SK-N-SH (cell line): Measurements from ENCODE around the gene GNAT3. TPM values are rescaled to one million over a fixed set of nuclear protein-coding genes. Genes with fewer than 3 reads are reported as not detected.

Experiments used
- CTCF ChIA-PET: fragments of 300-600, 350-600 bp; formaldehyde crosslinking; extraction: SDS; loops from one replicate; lab custom pipeline; 2021; lab: Yijun Ruan, JAX
- POLR2A ChIA-PET: fragments of 350-600 bp; sonication (Branson Sonifier 250); formaldehyde crosslinking; extraction: SDS; loops from one replicate; lab custom pipeline; 2020; ENCODE audit warnings: antibody characterized with exemption, inconsistent platforms; lab: Yijun Ruan, JAX
- DNase-seq: peaks from one replicate; pipeline ENCODE4 v3.0.0; 2012
- H2AFZ ChIP-seq: fragments of 200-600 bp; sonication (generic); 2 replicates; pipeline ENCODE4 v1.8.1; 2016; ENCODE audit warnings: antibody characterized with exemption, mild to moderate bottlenecking, low read depth
- H3F3A ChIP-seq: fragments of 200-600 bp; sonication (generic); replicated peaks from 2 replicates; pipeline ENCODE3; 2016; ENCODE audit warnings: antibody characterized with exemption, mild to moderate bottlenecking; ENCODE audit not compliant: insufficient read depth
- H3K27ac ChIP-seq, 2 experiments: fragments of 200-500 bp in 1 of 2; fragments of 200-600 bp in 1 of 2; sonication (Bioruptor generic) in 1 of 2; sonication (generic), shearing (Covaris generic) in 1 of 2; 2 replicates each; pipeline versions ENCODE4 v1.5.1 to v1.6.1; 2014 to 2016; ENCODE audit warnings: low read depth in 2 of 2, inconsistent platforms in 1 of 2, low read length in 1 of 2, mild to moderate bottlenecking in 1 of 2, mixed read lengths in 1 of 2
- H3K27me3 ChIP-seq: fragments of 200-600 bp; sonication (generic), shearing (Covaris generic); 2 replicates; pipeline ENCODE4 v1.6.1; 2016; ENCODE audit warnings: mixed run types; ENCODE audit not compliant: insufficient read depth
- H3K36me3 ChIP-seq, 2 experiments: fragments of 200-500 bp in 1 of 2; fragments of 200-600 bp in 1 of 2; sonication (Bioruptor generic) in 1 of 2; sonication (generic) in 1 of 2; replicated peaks in 1 of 2; 2 replicates each; pipeline versions ENCODE3 to v1.5.1; 2014 to 2016; ENCODE audit warnings: low read length in 1 of 2, mild to moderate bottlenecking in 1 of 2; ENCODE audit not compliant: insufficient read depth in 2 of 2, control insufficient read depth in 1 of 2
- H3K4me1 ChIP-seq, 2 experiments: fragments of 200-500 bp in 1 of 2; fragments of 200-600 bp in 1 of 2; sonication (Bioruptor generic) in 1 of 2; sonication (generic), shearing (Covaris generic) in 1 of 2; 2 replicates each; pipeline versions ENCODE4 v1.5.1 to v1.6.1; 2014 to 2016; ENCODE audit warnings: low read depth in 1 of 2, low read length in 1 of 2, mixed run types in 1 of 2; ENCODE audit not compliant: insufficient read depth in 2 of 2, control insufficient read depth in 1 of 2
- H3K4me2 ChIP-seq: fragments of 200-600 bp; sonication (generic), shearing (Covaris generic); 2 replicates; pipeline ENCODE4 v1.6.1; 2017; ENCODE audit warnings: mixed run types
- H3K4me3 ChIP-seq, 2 experiments: fragments of 200-500 bp in 1 of 2; fragments of 200-600 bp in 1 of 2; sonication (Bioruptor generic) in 1 of 2; sonication (generic), shearing (Covaris generic) in 1 of 2; 2 replicates each; pipeline versions ENCODE4 v1.5.1 to v1.8.1; 2014 to 2016; ENCODE audit warnings: low read depth in 2 of 2, inconsistent platforms in 1 of 2, low read length in 1 of 2, mild to moderate bottlenecking in 1 of 2, mixed read lengths in 1 of 2, moderate library complexity in 1 of 2
- H3K79me2 ChIP-seq: fragments of 200-600 bp; sonication (generic); 2 replicates; pipeline ENCODE4 v1.8.1; 2017; ENCODE audit warnings: mild to moderate bottlenecking; ENCODE audit not compliant: insufficient read depth
- H3K9ac ChIP-seq: fragments of 200-600 bp; sonication (generic); 2 replicates; pipeline ENCODE4 v1.6.1; 2017; ENCODE audit warnings: mixed run types
- H3K9me2 ChIP-seq: fragments of 200-600 bp; sonication (generic); 2 replicates; pipeline ENCODE4 v1.6.1; 2017; ENCODE audit warnings: mixed run types
- H3K9me3 ChIP-seq: fragments of 200-600 bp; sonication (generic); 2 replicates; pipeline ENCODE4 v1.6.1; 2017; ENCODE audit warnings: mixed run types, mild to moderate bottlenecking, moderate library complexity
- H4K20me1 ChIP-seq: fragments of 200-600 bp; sonication (generic); 2 replicates; pipeline ENCODE4 v1.6.1; 2017; ENCODE audit warnings: mild to moderate bottlenecking, mixed run types; ENCODE audit not compliant: insufficient read depth
- EZH2phosphoT487 ChIP-seq: fragments of 200-600 bp; sonication (generic); IDR thresholded peaks from 2 replicates; pipeline ENCODE4 v1.6.1; 2017; ENCODE audit warnings: low read depth, mixed run types, mild to moderate bottlenecking, antibody characterized with exemption, moderate library complexity, borderline replicate concordance
- FOXM1 ChIP-seq: IDR thresholded peaks from 2 replicates; pipeline ENCODE4 v1.4.0; 2012; ENCODE audit warnings: low read depth, mild to moderate bottlenecking
- GABPA ChIP-seq: IDR thresholded peaks from 2 replicates; pipeline ENCODE4 v1.4.0; 2012; ENCODE audit warnings: low read depth, mild to moderate bottlenecking
- GATA2 ChIP-seq: sonication (generic); formaldehyde crosslinking; IDR thresholded peaks from 2 replicates; pipeline ENCODE4 v1.5.0; 2020; ENCODE audit warnings: mild to moderate bottlenecking, missing genetic modification reagents
- MXI1 ChIP-seq: IDR thresholded peaks from 2 replicates; pipeline ENCODE4 v1.6.1; 2012; ENCODE audit warnings: mild to moderate bottlenecking, low read depth, low read length, improper control_type of control experiment
- NFIC ChIP-seq: IDR thresholded peaks from 2 replicates; pipeline ENCODE4 v1.4.0; 2012; ENCODE audit warnings: borderline replicate concordance
- PBX3 ChIP-seq: IDR thresholded peaks from 2 replicates; pipeline ENCODE4; 2012
- RCOR1 ChIP-seq: fragments of 150-350 bp; IDR thresholded peaks from 2 replicates; pipeline ENCODE4 v1.6.1; 2017; ENCODE audit warnings: antibody characterized with exemption, low read length
- REST ChIP-seq: IDR thresholded peaks from 2 replicates; pipeline ENCODE4 v1.6.1; 2012; ENCODE audit warnings: mild to moderate bottlenecking, low read depth, low read length, moderate library complexity
- RXRA ChIP-seq: IDR thresholded peaks from 2 replicates; pipeline ENCODE4 v1.4.0; 2012; ENCODE audit warnings: low read depth, mild to moderate bottlenecking, borderline replicate concordance
- SMC3 ChIP-seq: IDR thresholded peaks from 2 replicates; pipeline ENCODE4 v1.6.1; 2012; ENCODE audit warnings: low read depth, low read length, improper control_type of control experiment
- TAF1 ChIP-seq: IDR thresholded peaks from 2 replicates; pipeline ENCODE4 v1.6.1; 2012; ENCODE audit warnings: low read depth, mild to moderate bottlenecking, low read length, moderate library complexity, borderline replicate concordance
- TEAD4 ChIP-seq: IDR thresholded peaks from 2 replicates; pipeline ENCODE4 v1.4.0; 2012; ENCODE audit warnings: mild to moderate bottlenecking, borderline replicate concordance; ENCODE audit not compliant: insufficient read depth
- USF1 ChIP-seq: IDR thresholded peaks from 2 replicates; pipeline ENCODE4 v1.4.0; 2012; ENCODE audit warnings: low read depth, borderline replicate concordance
- USF2 ChIP-seq: fragments of 150-350 bp; IDR thresholded peaks from 2 replicates; pipeline ENCODE4 v1.6.1; 2017; ENCODE audit warnings: antibody characterized with exemption, low read length, low read depth, borderline replicate concordance
- WGBS: methylation state at CpG from one replicate; pipeline ENCODE4 v1.1.6; 2017; ENCODE audit warnings: low lambda C conversion rate; 5-methylcytosine and 5-hydroxymethylcytosine counted together
- polyA plus RNA-seq, 3 experiments: library from polyadenylated mRNA; depleted of rRNA; stranded (reverse); fragments of >200 nt; gene quantifications; 2 replicates each; pipeline ENCODE4 v1.2.3, GENCODE V29; 2012

GNAT3 gene
- polyA plus RNA-seq, 1 of the 3 experiments (the other 2 are of a cell fraction) = not detected

GRCh38 chr7:80445351-80445750 is 66.5 kb downstream of the GNAT3 start (continued):
- TF ChIP-seq USF1 (no peak), PBX3 (peak; percentile 98), GABPA (peak; percentile 18; the same call in 1 of the 2 replicates), EZH2phosphoT487 (no peak), TEAD4 (peak; percentile 96), USF2 (no peak)

GRCh38 chr7:80444811-80445210 is 67.1 kb downstream of the GNAT3 start:
- Histone ChIP-seq H3K9ac (peak overlapping the region; percentile 4; the same call in 1 of the 2 replicates), H4K20me1 (no peaks in the 10 kb centered on the region), H2AFZ (peak overlapping the region; percentile 26; the same call in 1 of the 2 replicates), H3K9me2 (no peaks in the 10 kb centered on the region), H3K27me3 (no peaks in the 10 kb centered on the region), H3K4me3 (no peak overlapping the region), H3K79me2 (no peaks in the 10 kb centered on the region), H3F3A (peaks cover 59% of the 10 kb centered on the region), H3K9me3 (no peaks in the 10 kb centered on the region), H3K36me3 (no peaks in the 10 kb centered on the region), H3K27ac (peak overlapping the region; percentile 83 to 91; a peak in 3 of 4 replicates), H3K4me1 (peaks cover 16 to 21% of the 10 kb centered on the region in 2 experiments), H3K4me2 (peak overlapping the region; percentile 7; the same call in 1 of the 2 replicates)
- 39% methylated on average over 1 of the region's 1 CpG for WGBS
- no peak for TF ChIP-seq FOXM1
- TF ChIP-seq TAF1 = no peak
- TF ChIP-seq RCOR1 = no peak
- no peak for TF ChIP-seq EZH2phosphoT487
- no peak for TF ChIP-seq RXRA
- CTCF ChIA-PET = interaction anchor here (0.6 to 2.9 kb wide), 7 partner anchors 9 to 1038 kb away, joined by 3 to 20 read pairs (median 3); no protein-coding TSS in a partner anchor
- POLR2A ChIA-PET = no interaction called here
- no peak for DNase-seq

- Histone ChIP-seq H3K4me1 (peaks cover 21 to 29% of the 10 kb centered on the region in 2 experiments), H3K9me2 (no peaks in the 10 kb centered on the region), H3K9ac (no peak overlapping the region), H2AFZ (no peak overlapping the region), H3K4me2 (no peak overlapping the region), H3K4me3 (no peak overlapping the region), H4K20me1 (no peaks in the 10 kb centered on the region), H3K79me2 (no peaks in the 10 kb centered on the region), H3K36me3 (no peaks in the 10 kb centered on the region), H3K27ac (peak overlapping the region in 1 of 2 experiments; percentile 91; a peak in 1 of 4 replicates), H3K27me3 (no peaks in the 10 kb centered on the region), H3K9me3 (no peaks in the 10 kb centered on the region), H3F3A (peaks cover 59% of the 10 kb centered on the region)
- no peak for DNase-seq
- ChIA-PET CTCF (interaction anchor here (0.6 to 7.1 kb wide), 3 partner anchors 15 to 395 kb away, joined by 3 to 66 read pairs (median 3); no protein-coding TSS in a partner anchor), POLR2A (no interaction called here)
- 89% methylated on average over 3 of the region's 3 CpGs for WGBS
- TF ChIP-seq USF2 (no peak), SMC3 (no peak), GATA2 (CRISPR knock-in tag) (no peak), TEAD4 (no peak), PBX3 (no peak), NFIC (no peak), RXRA (no peak), REST (no peak), EZH2phosphoT487 (no peak), MXI1 (no peak)
These were observed 68.5 kb downstream of the GNAT3 start for GRCh38 chr7:80443325-80443724.
